ENCODE data around the gene SULT1A1. TPM values are rescaled to one million over a fixed set of nuclear protein-coding genes. Genes with fewer than 3 reads are reported as not detected.
"Not testable (repeated sequence)": the region's sequence is repeated elsewhere in the genome, so short reads cannot be mapped to it uniquely, and the experiment has no call there.

SULT1A1 gene
- total and polyA plus RNA-seq, 2 experiments from 2014 or later, result not detected

DNA sequence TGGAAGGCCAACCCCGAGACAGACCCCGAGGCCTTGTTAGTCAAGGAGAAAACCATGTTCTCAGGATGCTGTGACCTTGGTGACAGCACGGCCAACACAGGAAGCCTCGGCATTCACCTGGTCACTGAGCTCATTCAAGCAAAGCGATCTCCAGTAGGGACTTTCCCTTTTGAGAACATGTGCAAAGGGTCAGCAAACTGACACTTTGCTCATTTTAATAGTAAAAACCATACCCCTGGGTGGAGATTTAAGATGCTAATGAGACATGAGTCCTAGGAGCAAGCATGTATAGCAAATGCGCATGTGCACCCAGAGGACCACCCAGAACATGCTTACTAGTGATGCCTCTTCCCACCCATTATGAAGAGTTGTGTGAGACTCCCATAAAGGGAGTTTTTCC, 7.3 kb downstream of the SULT1A1 start:
- no peaks in the 10 kb centered on the region for H3K36me3 ChIP-seq (ENCODE audit: low read depth)
- H3K4me3 ChIP-seq, result no peak overlapping the region
- no peaks in the 10 kb centered on the region for H3K4me1 ChIP-seq (ENCODE audit: insufficient read depth)
- peaks cover 4% of the 10 kb centered on the region for H3K27me3 ChIP-seq (replicated peaks; ENCODE audit: insufficient read depth)
- H3K9me2 ChIP-seq (ENCODE audit: insufficient read depth), result no peaks in the 10 kb centered on the region
- no peaks in the 10 kb centered on the region for H4K20me1 ChIP-seq (ENCODE audit: insufficient read depth)
- no peak overlapping the region for H3K9ac ChIP-seq
- H2AFZ ChIP-seq, result no peak overlapping the region
- in situ Hi-C loops (cut with MboI), result no loop called here
- no peaks in the 10 kb centered on the region for H3K79me2 ChIP-seq (ENCODE audit: insufficient read depth)
- no peak for TF ChIP-seq EZH2 (IDR thresholded peaks at IDR 0.05; ENCODE audit: insufficient read depth, poor library complexity, severe bottlenecking)
- no peak for TF ChIP-seq EZH2phosphoT487 (IDR thresholded peaks at IDR 0.05; ENCODE audit: insufficient read depth, low read depth)
- no peak overlapping the region for H3K4me2 ChIP-seq (ENCODE audit: unreplicated experiment)
- no peak overlapping the region for H3K27ac ChIP-seq
- 57 to 59% methylated on average over 4 to 6 of the region's 6 CpGs for WGBS, 2 experiments (ENCODE audit: low coverage in 1 of 2, low lambda C conversion rate in 2 of 2, missing lambda C conversion rate in 2 of 2)
- H3K9me3 ChIP-seq (ENCODE audit: low read depth), result no peaks in the 10 kb centered on the region
- no peak for DNase-seq
- no peaks in the 10 kb centered on the region for H3F3A ChIP-seq (ENCODE audit: insufficient read depth)

DNA sequence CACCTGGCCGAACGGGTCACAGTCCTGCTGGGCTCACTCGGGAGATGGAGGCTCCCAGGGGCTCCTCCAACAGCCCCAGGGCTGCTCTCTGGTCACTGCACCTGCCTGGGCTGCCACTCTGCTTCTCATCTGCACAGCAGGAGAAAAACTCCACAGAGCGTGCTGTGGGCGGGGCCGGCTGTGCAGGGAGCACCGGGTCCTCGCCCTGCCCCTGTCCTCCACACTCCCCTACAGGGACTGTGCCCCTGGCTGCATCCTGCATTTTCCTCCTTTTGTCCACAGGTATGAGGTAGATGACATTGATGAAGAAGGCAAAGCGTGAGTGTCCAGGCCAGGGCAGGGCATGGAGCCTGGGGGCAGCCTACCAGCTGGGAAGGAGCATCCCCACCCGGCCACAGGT, 7.8 kb downstream of the SULT1A1 start:
- in situ Hi-C loops (cut with MboI), result not testable (repeated sequence)

DNA sequence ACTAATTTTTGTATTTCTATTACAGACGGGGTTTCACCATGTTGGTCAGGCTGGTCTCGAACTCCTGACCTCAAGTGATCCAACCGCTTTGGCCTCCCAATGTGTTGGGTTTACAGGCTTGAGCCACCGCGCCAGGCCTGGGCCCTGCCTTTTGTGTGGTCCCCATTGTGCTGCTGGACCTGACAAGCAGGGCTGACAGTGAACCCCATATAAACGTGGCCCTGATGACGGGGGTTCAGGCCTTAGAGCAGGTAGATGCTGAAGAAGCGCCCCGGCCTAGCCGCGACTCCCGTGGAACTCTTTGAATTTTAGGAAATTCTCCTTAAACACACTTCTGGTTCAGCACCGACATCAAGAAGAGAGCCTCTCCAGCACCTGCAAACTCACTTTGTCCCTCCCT, 8.3 kb downstream of the SULT1A1 start:
- H3K9ac ChIP-seq; H3K27ac ChIP-seq; H3K4me3 ChIP-seq; H3F3A ChIP-seq (ENCODE audit: insufficient read depth); H3K36me3 ChIP-seq (ENCODE audit: low read depth); H3K79me2 ChIP-seq (ENCODE audit: insufficient read depth); in situ Hi-C loops (cut with MboI); H3K9me3 ChIP-seq (ENCODE audit: low read depth); H3K9me2 ChIP-seq (ENCODE audit: insufficient read depth); H4K20me1 ChIP-seq (ENCODE audit: insufficient read depth); H3K4me2 ChIP-seq (ENCODE audit: unreplicated experiment); H3K4me1 ChIP-seq (ENCODE audit: insufficient read depth); H2AFZ ChIP-seq; DNase-seq; H3K27me3 ChIP-seq (replicated peaks; ENCODE audit: insufficient read depth): not testable (repeated sequence)
- WGBS, 2 experiments (ENCODE audit: low coverage in 1 of 2, low lambda C conversion rate in 2 of 2, missing lambda C conversion rate in 2 of 2), result 83 to 86% methylated on average over 13 of the region's 13 CpGs

More for the DNA sequence above, 7.8 kb downstream of the SULT1A1 start:
- not testable (repeated sequence) for H3K9me3 ChIP-seq (ENCODE audit: low read depth); H3F3A ChIP-seq (ENCODE audit: insufficient read depth); H3K9ac ChIP-seq; H3K27ac ChIP-seq; H3K4me2 ChIP-seq (ENCODE audit: unreplicated experiment); DNase-seq; H3K79me2 ChIP-seq (ENCODE audit: insufficient read depth); H4K20me1 ChIP-seq (ENCODE audit: insufficient read depth); H3K4me1 ChIP-seq (ENCODE audit: insufficient read depth); H3K27me3 ChIP-seq (replicated peaks; ENCODE audit: insufficient read depth); H3K4me3 ChIP-seq; H3K36me3 ChIP-seq (ENCODE audit: low read depth); H2AFZ ChIP-seq; H3K9me2 ChIP-seq (ENCODE audit: insufficient read depth)
- 44 to 52% methylated on average over 6 to 7 of the region's 10 CpGs for WGBS, 2 experiments (ENCODE audit: low coverage in 1 of 2, low lambda C conversion rate in 2 of 2, missing lambda C conversion rate in 2 of 2)

DNA sequence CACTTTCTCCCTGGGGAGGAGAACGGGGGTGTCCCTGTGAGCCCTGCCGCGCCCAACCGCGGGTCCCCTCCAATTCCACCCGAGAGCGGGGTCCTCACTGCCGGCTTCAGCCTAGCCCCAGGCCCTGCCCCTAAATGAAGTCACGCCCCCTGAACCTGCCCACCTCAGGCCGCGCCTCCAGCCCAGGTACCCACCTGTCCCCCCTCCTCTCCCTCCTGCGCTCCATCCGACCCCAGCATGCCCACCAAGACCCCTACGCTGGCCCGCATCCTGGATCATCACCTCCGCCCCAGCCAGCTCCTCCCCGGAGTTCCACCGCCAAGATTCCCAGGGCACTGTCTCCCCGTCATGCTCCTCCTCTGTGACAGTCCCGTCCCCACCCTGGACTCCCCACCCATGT, 8.9 kb downstream of the SULT1A1 start:
- H3K9me3 ChIP-seq (ENCODE audit: low read depth); H3F3A ChIP-seq (ENCODE audit: insufficient read depth); in situ Hi-C loops (cut with MboI); H3K9ac ChIP-seq; H3K27ac ChIP-seq; H3K4me2 ChIP-seq (ENCODE audit: unreplicated experiment); H3K79me2 ChIP-seq (ENCODE audit: insufficient read depth); H3K4me3 ChIP-seq; H3K9me2 ChIP-seq (ENCODE audit: insufficient read depth); H2AFZ ChIP-seq; H3K36me3 ChIP-seq (ENCODE audit: low read depth); H3K27me3 ChIP-seq (replicated peaks; ENCODE audit: insufficient read depth); H3K4me1 ChIP-seq (ENCODE audit: insufficient read depth); DNase-seq; H4K20me1 ChIP-seq (ENCODE audit: insufficient read depth): not testable (repeated sequence)
- WGBS, 2 experiments (ENCODE audit: low coverage in 1 of 2, low lambda C conversion rate in 2 of 2, missing lambda C conversion rate in 2 of 2), result 26% methylated on average over 12 of the region's 20 CpGs; no CpG with 5 or more reads in 1 of the 2 experiments

DNA sequence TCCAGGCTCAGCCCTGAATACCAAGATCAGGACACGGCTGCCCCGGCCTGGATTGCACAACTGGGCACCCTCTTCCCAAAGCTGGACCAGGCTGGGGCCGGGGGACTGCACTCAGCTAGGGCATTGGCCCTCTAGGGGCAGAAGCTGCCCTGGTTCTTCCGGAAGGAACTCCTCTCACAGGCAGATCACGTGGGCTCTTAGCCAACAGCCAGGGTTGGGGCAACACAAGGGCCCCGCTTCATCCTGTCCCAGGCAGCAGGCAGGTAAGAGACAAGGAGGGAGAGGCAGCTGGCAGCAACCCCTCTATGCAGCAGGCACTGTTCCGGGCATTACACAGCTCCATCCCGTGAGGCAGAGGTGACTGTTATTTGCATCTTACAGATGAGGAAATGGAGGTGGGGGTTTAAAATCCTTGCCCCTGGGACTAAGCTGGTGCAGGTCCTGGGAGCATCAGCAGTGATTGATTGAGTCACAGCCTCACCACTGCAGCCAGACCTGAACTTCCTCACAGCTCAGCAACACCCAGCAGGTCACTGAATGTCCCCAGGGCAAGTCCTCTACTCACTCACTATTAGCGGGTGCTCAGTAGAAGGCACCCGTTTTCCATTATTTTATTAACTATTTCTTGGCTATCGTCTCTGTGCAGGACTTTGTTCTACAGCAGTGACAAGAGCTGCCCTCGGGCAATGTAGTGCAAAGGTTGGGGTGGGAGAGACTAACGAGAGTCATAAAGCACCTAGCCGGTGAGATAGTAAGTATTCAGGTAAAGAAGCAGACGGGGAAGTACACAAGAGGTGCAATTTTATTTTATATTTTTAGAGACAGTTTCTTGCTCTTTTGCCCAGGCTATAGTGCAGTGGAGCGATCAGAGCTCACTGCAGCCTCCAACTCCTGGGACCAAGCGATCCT, 10.2 kb downstream of the SULT1A1 start:
- in situ Hi-C loops (cut with MboI); H3K27me3 ChIP-seq (replicated peaks; ENCODE audit: insufficient read depth); H3K4me3 ChIP-seq; H3K9me3 ChIP-seq (ENCODE audit: low read depth); H3K4me2 ChIP-seq (ENCODE audit: unreplicated experiment); H3K27ac ChIP-seq; H2AFZ ChIP-seq; H3K9me2 ChIP-seq (ENCODE audit: insufficient read depth); H4K20me1 ChIP-seq (ENCODE audit: insufficient read depth); H3K9ac ChIP-seq; H3K79me2 ChIP-seq (ENCODE audit: insufficient read depth); H3K4me1 ChIP-seq (ENCODE audit: insufficient read depth); H3F3A ChIP-seq (ENCODE audit: insufficient read depth); DNase-seq; H3K36me3 ChIP-seq (ENCODE audit: low read depth): not testable (repeated sequence)
- WGBS, 2 experiments (ENCODE audit: low coverage in 1 of 2, low lambda C conversion rate in 2 of 2, missing lambda C conversion rate in 2 of 2), result no CpG with 5 or more reads among the region's 17 CpGs
